Activated CD4-positive, alpha-beta memory T cell treated with anti-CD3 and anti-CD28 coated beads, Interleukin-2, amount 10 ng/mL, durations not matched to agents 7 days and 5 days (primary cell): Measurements from ENCODE around the gene RAP1GAP2. TPM values are rescaled to one million over a fixed set of nuclear protein-coding genes. Genes with fewer than 3 reads are reported as not detected.
"Not testable (repeated sequence)": the region's sequence is repeated elsewhere in the genome, so short reads cannot be mapped to it uniquely, and the experiment has no call there.

Experiments
- CTCF ChIA-PET: fragments of 350-600 bp; sonication (Branson Sonifier 250); formaldehyde crosslinking; loops from one replicate; lab custom pipeline; 2021; ENCODE audit warnings: antibody characterized with exemption, inconsistent platforms; lab: Charles Lee
- POLR2A ChIA-PET: fragments of 350-600 bp; sonication (Branson Sonifier 250); formaldehyde crosslinking; loops from one replicate; lab custom pipeline; 2021; ENCODE audit warnings: antibody characterized with exemption; lab: Charles Lee
- DNase-seq: peaks from one replicate; pipeline ENCODE4 v3.0.0-alpha.2; 2020
- H3K27ac Mint-ChIP-seq: one replicate; pipeline ENCODE4 v1.8.0; 2021; ENCODE audit warnings: mild to moderate bottlenecking, mixed read lengths
- H3K27me3 Mint-ChIP-seq: one replicate; pipeline ENCODE4 v1.8.0; 2021; ENCODE audit warnings: mixed read lengths
- H3K36me3 Mint-ChIP-seq: one replicate; pipeline ENCODE4 v1.8.0; 2021; ENCODE audit warnings: low read depth, mixed read lengths
- H3K4me1 Mint-ChIP-seq: one replicate; pipeline ENCODE4 v1.8.0; 2021; ENCODE audit warnings: mixed read lengths
- H3K4me3 Mint-ChIP-seq: one replicate; pipeline ENCODE4 v1.8.0; 2021; ENCODE audit warnings: mild to moderate bottlenecking, mixed read lengths
- H3K9me3 Mint-ChIP-seq: one replicate; pipeline ENCODE4 v1.8.0; 2021; ENCODE audit warnings: mixed read lengths
- total RNA-seq, 2 experiments: library from RNA; stranded (reverse); gene quantifications; one replicate each; pipeline ENCODE4 v1.2.3, GENCODE V29; 2021

Gene RAP1GAP2
- total RNA-seq, 2 experiments from 2014 or later, result 36.7 to 39.8 TPM

GRCh38 chr17:2881295-2881694, 85.1 kb downstream of the RAP1GAP2 start:
- CTCF ChIA-PET, result no interaction called here
- no peak overlapping the region for H3K27ac Mint-ChIP-seq
- H3K4me1 Mint-ChIP-seq, result no peaks in the 10 kb centered on the region
- no peaks in the 10 kb centered on the region for H3K36me3 Mint-ChIP-seq
- no peaks in the 10 kb centered on the region for H3K9me3 Mint-ChIP-seq
- POLR2A ChIA-PET, result no interaction called here
- no peak overlapping the region for H3K4me3 Mint-ChIP-seq
- no peak for DNase-seq
- no peaks in the 10 kb centered on the region for H3K27me3 Mint-ChIP-seq

GRCh38 chr17:2883544-2884213, 87.4 kb downstream of the RAP1GAP2 start:
- Mint-ChIP-seq H3K9me3 (no peaks in the 10 kb centered on the region), H3K27ac (no peak overlapping the region), H3K36me3 (no peaks in the 10 kb centered on the region), H3K4me1 (no peaks in the 10 kb centered on the region), H3K4me3 (no peak overlapping the region), H3K27me3 (no peaks in the 10 kb centered on the region)
- POLR2A ChIA-PET, result no interaction called here
- DNase-seq, result no peak
- CTCF ChIA-PET, result interaction anchor here (0.5 kb wide), 1 partner anchor 373 kb away, joined by 6 read pairs; no protein-coding TSS in a partner anchor

- Mint-ChIP-seq H3K9me3 (no peaks in the 10 kb centered on the region), H3K27me3 (no peaks in the 10 kb centered on the region), H3K4me1 (no peaks in the 10 kb centered on the region), H3K36me3 (no peaks in the 10 kb centered on the region), H3K4me3 (no peak overlapping the region), H3K27ac (no peak overlapping the region)
- no peak for DNase-seq
- CTCF ChIA-PET, result no interaction called here
- POLR2A ChIA-PET, result no interaction called here
Measured at GRCh38 chr17:2885733-2886132, 89.5 kb downstream of the RAP1GAP2 start.

GRCh38 chr17:2888326-2888725, 92.1 kb downstream of the RAP1GAP2 start:
- POLR2A ChIA-PET, result no interaction called here
- CTCF ChIA-PET, result no interaction called here
- no peak overlapping the region for H3K27ac Mint-ChIP-seq

GRCh38 chr17:2889256-2889655, 93.0 kb downstream of the RAP1GAP2 start:
- CTCF ChIA-PET, result no interaction called here
- Mint-ChIP-seq H3K4me3 (no peak overlapping the region), H3K27ac (no peak overlapping the region), H3K9me3 (no peaks in the 10 kb centered on the region), H3K27me3 (no peaks in the 10 kb centered on the region), H3K36me3 (no peaks in the 10 kb centered on the region), H3K4me1 (peaks cover 9% of the 10 kb centered on the region)
- DNase-seq, result no peak
- POLR2A ChIA-PET, result no interaction called here

More at GRCh38 chr17:2888326-2888725, 92.1 kb downstream of the RAP1GAP2 start:
- Mint-ChIP-seq H3K27me3 (no peaks in the 10 kb centered on the region), H3K4me1 (peaks cover 9% of the 10 kb centered on the region), H3K9me3 (no peaks in the 10 kb centered on the region), H3K36me3 (no peaks in the 10 kb centered on the region), H3K4me3 (no peak overlapping the region)
- no peak for DNase-seq

- CTCF ChIA-PET, H3K27me3 Mint-ChIP-seq, H3K27ac Mint-ChIP-seq, POLR2A ChIA-PET, DNase-seq, H3K4me3 Mint-ChIP-seq, H3K4me1 Mint-ChIP-seq, H3K36me3 Mint-ChIP-seq, H3K9me3 Mint-ChIP-seq: not testable (repeated sequence)
Measured at GRCh38 chr17:2890778-2891177, 94.5 kb downstream of the RAP1GAP2 start.

GRCh38 chr17:2892305-2892971, 96.2 kb downstream of the RAP1GAP2 start:
- Mint-ChIP-seq H3K4me1 (peaks cover 9% of the 10 kb centered on the region), H3K27me3 (no peaks in the 10 kb centered on the region), H3K36me3 (no peaks in the 10 kb centered on the region), H3K4me3 (no peak overlapping the region), H3K27ac (no peak overlapping the region), H3K9me3 (no peaks in the 10 kb centered on the region)
- ChIA-PET CTCF (no interaction called here), POLR2A (no interaction called here)
- DNase-seq, result no peak

- ChIA-PET CTCF (no interaction called here), POLR2A (no interaction called here)
- Mint-ChIP-seq H3K4me1 (peaks cover 9% of the 10 kb centered on the region), H3K36me3 (no peaks in the 10 kb centered on the region), H3K9me3 (no peaks in the 10 kb centered on the region), H3K27ac (no peak overlapping the region), H3K27me3 (no peaks in the 10 kb centered on the region), H3K4me3 (no peak overlapping the region)
- DNase-seq, result no peak
Measured at GRCh38 chr17:2893422-2893914, 97.2 kb downstream of the RAP1GAP2 start.

GRCh38 chr17:2894782-2895181, 98.5 kb downstream of the RAP1GAP2 start:
- H3K4me3 Mint-ChIP-seq, result no peak overlapping the region
- H3K9me3 Mint-ChIP-seq, result no peaks in the 10 kb centered on the region
- H3K27ac Mint-ChIP-seq, result no peak overlapping the region
- ChIA-PET CTCF (no interaction called here), POLR2A (no interaction called here)
- no peaks in the 10 kb centered on the region for H3K36me3 Mint-ChIP-seq
- peaks cover 9% of the 10 kb centered on the region for H3K4me1 Mint-ChIP-seq
- no peak for DNase-seq
- no peaks in the 10 kb centered on the region for H3K27me3 Mint-ChIP-seq

GRCh38 chr17:2897605-2898004, 101.4 kb downstream of the RAP1GAP2 start:
- ChIA-PET CTCF (no interaction called here), POLR2A (no interaction called here)
- Mint-ChIP-seq H3K4me3 (no peak overlapping the region), H3K27ac (no peak overlapping the region), H3K36me3 (no peaks in the 10 kb centered on the region), H3K4me1 (peaks cover 3% of the 10 kb centered on the region), H3K27me3 (no peaks in the 10 kb centered on the region), H3K9me3 (no peaks in the 10 kb centered on the region)
- DNase-seq, result no peak

- H3K9me3 Mint-ChIP-seq, result no peaks in the 10 kb centered on the region
- ChIA-PET POLR2A (no interaction called here), CTCF (interaction anchor here (1.2 kb wide), 1 partner anchor 49 kb away, joined by 4 read pairs; no protein-coding TSS in a partner anchor)
- no peaks in the 10 kb centered on the region for H3K27me3 Mint-ChIP-seq
- H3K27ac Mint-ChIP-seq, result no peak overlapping the region
- no peaks in the 10 kb centered on the region for H3K4me1 Mint-ChIP-seq
- no peak overlapping the region for H3K4me3 Mint-ChIP-seq
- DNase-seq, result no peak
- peaks cover 1% of the 10 kb centered on the region for H3K36me3 Mint-ChIP-seq
Measured at GRCh38 chr17:2898255-2898926, 102.2 kb downstream of the RAP1GAP2 start.

GRCh38 chr17:2899906-2900305, 103.7 kb downstream of the RAP1GAP2 start:
- ChIA-PET POLR2A (no interaction called here), CTCF (no interaction called here)
- no peak for DNase-seq
- Mint-ChIP-seq H3K27ac (no peak overlapping the region), H3K27me3 (no peaks in the 10 kb centered on the region), H3K4me1 (no peaks in the 10 kb centered on the region), H3K4me3 (no peak overlapping the region), H3K36me3 (peaks cover 9% of the 10 kb centered on the region), H3K9me3 (no peaks in the 10 kb centered on the region)

GRCh38 chr17:2900842-2901241, 104.6 kb downstream of the RAP1GAP2 start:
- Mint-ChIP-seq H3K9me3 (peaks cover 2% of the 10 kb centered on the region), H3K27ac (no peak overlapping the region), H3K4me1 (peaks cover 2% of the 10 kb centered on the region), H3K36me3 (peaks cover 14% of the 10 kb centered on the region), H3K27me3 (no peaks in the 10 kb centered on the region), H3K4me3 (no peak overlapping the region)
- ChIA-PET CTCF (no interaction called here), POLR2A (no interaction called here)
- no peak for DNase-seq
